SK-N-SH treated with all-trans-retinoic acid at 6 μM for 48 hours (cell line): ENCODE measurements around the gene OR51B4.

Experiments
- ATAC-seq: fragments of 200-7000 bp; cut with Tn5 transposase; 3 replicates; pipeline ENCODE4 v1.9.1; 2020; ENCODE audit warnings: mild to moderate bottlenecking, moderate library complexity
- ARNTL ChIP-seq: fragments of 450-650 bp; formaldehyde crosslinking; IDR thresholded peaks from 2 replicates; pipeline ENCODE4 v1.5.0; 2020; ENCODE audit warnings: low read depth, mild to moderate bottlenecking, moderate library complexity, borderline replicate concordance
- BACH2 ChIP-seq: fragments of 250-450 bp; sonication (Bioruptor Pico); IDR thresholded peaks from 2 replicates; pipeline ENCODE4 v1.9.0; 2021; ENCODE audit warnings: mild to moderate bottlenecking, borderline replicate concordance
- CREB5 ChIP-seq: fragments of 250-450 bp; sonication (Bioruptor Pico); IDR thresholded peaks from 2 replicates; pipeline ENCODE4 v1.5.1; 2020; ENCODE audit warnings: low read depth, mild to moderate bottlenecking, moderate library complexity
- CSDC2 ChIP-seq: fragments of 250-450 bp; sonication (Bioruptor Pico); IDR thresholded peaks from 2 replicates; pipeline ENCODE4 v1.5.0; 2020; ENCODE audit warnings: mild to moderate bottlenecking, moderate library complexity
- CSRNP3 ChIP-seq: fragments of 250-450 bp; sonication (Bioruptor Pico); IDR thresholded peaks from 2 replicates; pipeline ENCODE4 v1.5.1; 2021; ENCODE audit warnings: mild to moderate bottlenecking, moderate library complexity
- ESRRG ChIP-seq: fragments of 250-450 bp; sonication (Bioruptor Pico); IDR thresholded peaks from 2 replicates; pipeline ENCODE4 v1.6.1; 2021; ENCODE audit warnings: mild to moderate bottlenecking
- GLIS3 ChIP-seq: fragments of 250-450 bp; sonication (Bioruptor Pico); IDR thresholded peaks from 2 replicates; pipeline ENCODE4 v1.5.0; 2020; ENCODE audit warnings: mild to moderate bottlenecking, moderate library complexity
- ISL1 ChIP-seq: fragments of 250-450 bp; sonication (Bioruptor Pico); IDR thresholded peaks from 2 replicates; pipeline ENCODE4 v2.1.2; 2022; ENCODE audit warnings: mild to moderate bottlenecking, moderate library complexity
- OSR1 ChIP-seq: fragments of 250-450 bp; sonication (Bioruptor Pico); IDR thresholded peaks from 2 replicates; pipeline ENCODE4 v1.8.0; 2022; ENCODE audit warnings: moderate library complexity, mild to moderate bottlenecking, inconsistent platforms
- PATZ1 ChIP-seq: fragments of 250-450 bp; sonication (Bioruptor Pico); IDR thresholded peaks from 2 replicates; pipeline ENCODE4 v1.8.0; 2020; ENCODE audit warnings: mild to moderate bottlenecking, moderate library complexity, borderline replicate concordance
- POU6F1 ChIP-seq: fragments of 250-450 bp; sonication (Bioruptor Pico); IDR thresholded peaks from 2 replicates; pipeline ENCODE4 v1.8.0; 2021; ENCODE audit warnings: low read depth, mild to moderate bottlenecking, moderate library complexity, borderline replicate concordance
- PPARA ChIP-seq: fragments of 250-450 bp; sonication (Bioruptor Pico); IDR thresholded peaks from 2 replicates; pipeline ENCODE4 v1.5.0; 2020; ENCODE audit warnings: mild to moderate bottlenecking, borderline replicate concordance
- RARB ChIP-seq: fragments of 250-450 bp; sonication (Bioruptor Pico); IDR thresholded peaks from 2 replicates; pipeline ENCODE4 v1.8.0; 2021; ENCODE audit warnings: mild to moderate bottlenecking, moderate library complexity
- SNAI2 ChIP-seq: fragments of 250-450 bp; sonication (Bioruptor Pico); IDR thresholded peaks from 2 replicates; pipeline ENCODE4 v1.5.0; 2020; ENCODE audit warnings: mild to moderate bottlenecking, moderate library complexity
- TCF4 ChIP-seq: fragments of 250-450 bp; sonication (Bioruptor Pico); IDR thresholded peaks from 2 replicates; pipeline ENCODE4 v1.8.0; 2021; ENCODE audit warnings: mild to moderate bottlenecking, moderate library complexity, borderline replicate concordance
- TOX ChIP-seq: fragments of 250-450 bp; sonication (Bioruptor Pico); IDR thresholded peaks from 2 replicates; pipeline ENCODE4 v1.8.0; 2021; ENCODE audit warnings: mild to moderate bottlenecking, moderate library complexity, borderline replicate concordance
- ZC3H10 ChIP-seq: fragments of 250-450 bp; sonication (Bioruptor Pico); IDR thresholded peaks from 2 replicates; pipeline ENCODE4 v1.5.1; 2021; ENCODE audit warnings: mild to moderate bottlenecking, moderate library complexity
- ZFP3 ChIP-seq: fragments of 250-450 bp; sonication (Bioruptor Pico); IDR thresholded peaks from 2 replicates; pipeline ENCODE4 v1.5.0; 2020; ENCODE audit warnings: mild to moderate bottlenecking, moderate library complexity
- ZFP30 ChIP-seq: fragments of 450-650 bp; formaldehyde crosslinking; IDR thresholded peaks from 2 replicates; pipeline ENCODE4 v1.5.0; 2022; ENCODE audit warnings: mild to moderate bottlenecking, moderate library complexity
- ZNF565 ChIP-seq: fragments of 450-650 bp; formaldehyde crosslinking; conservative IDR thresholded peaks from 2 replicates; pipeline ENCODE4 v1.5.0; 2020; ENCODE audit warnings: low read depth, mild to moderate bottlenecking, moderate library complexity
- ZNF70 ChIP-seq: fragments of 450-650 bp; formaldehyde crosslinking; IDR thresholded peaks from 2 replicates; pipeline ENCODE4 v1.5.0; 2020; ENCODE audit warnings: mild to moderate bottlenecking, moderate library complexity
- ZNF8 ChIP-seq: fragments of 450-650 bp; formaldehyde crosslinking; IDR thresholded peaks from 2 replicates; pipeline ENCODE4 v1.5.0; 2020; ENCODE audit warnings: mild to moderate bottlenecking, moderate library complexity

OR51B4 gene

GRCh38 chr11:5284637-5285036 is 17.1 kb downstream of the OR51B4 start:
- ATAC-seq, result no peak

GRCh38 chr11:5283882-5284281 is 17.9 kb downstream of the OR51B4 start:
- TF ChIP-seq ZFP3 (no peak), ZFP30 (no peak), PATZ1 (CRISPR knock-in tag) (no peak), PPARA (CRISPR knock-in tag) (no peak), RARB (CRISPR knock-in tag) (no peak), ZNF8 (CRISPR knock-in tag) (no peak), BACH2 (CRISPR knock-in tag) (no peak), OSR1 (CRISPR knock-in tag) (no peak), POU6F1 (CRISPR knock-in tag) (no peak), CREB5 (no peak), GLIS3 (CRISPR knock-in tag) (no peak), ZC3H10 (CRISPR knock-in tag) (no peak), TCF4 (no peak), ZNF565 (CRISPR knock-in tag) (no peak), CSRNP3 (no peak), CSDC2 (no peak), ZNF70 (CRISPR knock-in tag) (no peak)
- ATAC-seq, result no peak

More at GRCh38 chr11:5284637-5285036, 17.1 kb downstream of the OR51B4 start:
- TF ChIP-seq ISL1 (CRISPR knock-in tag) (no peak), ARNTL (CRISPR knock-in tag) (no peak), PPARA (CRISPR knock-in tag) (no peak), GLIS3 (CRISPR knock-in tag) (no peak), CSRNP3 (no peak), BACH2 (CRISPR knock-in tag) (no peak)

- no peak for ATAC-seq
- no peak for TF ChIP-seq RARB (CRISPR knock-in tag)
- no peak for TF ChIP-seq TOX
- no peak for TF ChIP-seq ZNF8 (CRISPR knock-in tag)
- no peak for TF ChIP-seq OSR1 (CRISPR knock-in tag)
- TF ChIP-seq PPARA (CRISPR knock-in tag), result no peak
- no peak for TF ChIP-seq CREB5
- TF ChIP-seq ESRRG (CRISPR knock-in tag), result no peak
- TF ChIP-seq ARNTL (CRISPR knock-in tag), result no peak
- no peak for TF ChIP-seq ZNF565 (CRISPR knock-in tag)
- TF ChIP-seq ZC3H10 (CRISPR knock-in tag), result no peak
- TF ChIP-seq TCF4, result no peak
- TF ChIP-seq CSRNP3, result no peak
- no peak for TF ChIP-seq CSDC2
- no peak for TF ChIP-seq ZFP30
- TF ChIP-seq SNAI2 (CRISPR knock-in tag), result no peak
- TF ChIP-seq ISL1 (CRISPR knock-in tag), result no peak
- no peak for TF ChIP-seq ZNF70 (CRISPR knock-in tag)
- no peak for TF ChIP-seq ZFP3
- TF ChIP-seq PATZ1 (CRISPR knock-in tag), result no peak
These were observed 18.7 kb downstream of the OR51B4 start for GRCh38 chr11:5283086-5283485.
